DMS114 treated with DMSO at 0.1 percent for 48 hours (cell line): ENCODE measurements around the gene SLFN12L.
"Not testable (repeated sequence)": the region's sequence is repeated elsewhere in the genome, so short reads cannot be mapped to it uniquely, and the experiment has no call there.

Experiments used
- DNase-seq: peaks from one replicate; lab custom pipeline; 2025; ENCODE audit not compliant: unreplicated experiment; lab: John Stamatoyannopoulos, UW

Gene SLFN12L

GRCh38 chr17:35543856-35544255 is 6.4 kb upstream of the SLFN12L start:
- no peak for DNase-seq

GRCh38 chr17:35542990-35543389 is 5.5 kb upstream of the SLFN12L start:
- no peak for DNase-seq

- DNase-seq = no peak
Observed at GRCh38 chr17:35541434-35541833, 4.0 kb upstream of the SLFN12L start.

- DNase-seq = no peak
Observed at GRCh38 chr17:35540589-35541404, 3.3 kb upstream of the SLFN12L start.

GRCh38 chr17:35539659-35540026 is 2.2 kb upstream of the SLFN12L start:
- DNase-seq = no peak

- no peak for DNase-seq
Observed at GRCh38 chr17:35536664-35537171, 760 bp downstream of the SLFN12L start.

GRCh38 chr17:35535406-35535805 is 2.1 kb downstream of the SLFN12L start:
- DNase-seq = not testable (repeated sequence)

- no peak for DNase-seq
Observed at GRCh38 chr17:35534576-35535093, 2.8 kb downstream of the SLFN12L start.

GRCh38 chr17:35531160-35531559 is 6.3 kb downstream of the SLFN12L start:
- no peak for DNase-seq

GRCh38 chr17:35529866-35530265 is 7.6 kb downstream of the SLFN12L start:
- no peak for DNase-seq

- DNase-seq = not testable (repeated sequence)
Observed at GRCh38 chr17:35529326-35529725, 8.2 kb downstream of the SLFN12L start.

GRCh38 chr17:35523296-35523695 is 14.2 kb downstream of the SLFN12L start:
- no peak for DNase-seq

- DNase-seq = not testable (repeated sequence)
Observed at GRCh38 chr17:35521654-35522256, 15.7 kb downstream of the SLFN12L start.

GRCh38 chr17:35521150-35521549 is 16.3 kb downstream of the SLFN12L start:
- no peak for DNase-seq

- no peak for DNase-seq
Observed at GRCh38 chr17:35519906-35520442, 17.5 kb downstream of the SLFN12L start.

- DNase-seq = no peak
Observed at GRCh38 chr17:35519439-35519838, 18.0 kb downstream of the SLFN12L start.

GRCh38 chr17:35518431-35518830 is 19.0 kb downstream of the SLFN12L start:
- not testable (repeated sequence) for DNase-seq

GRCh38 chr17:35515027-35515426 is 22.5 kb downstream of the SLFN12L start:
- no peak for DNase-seq

GRCh38 chr17:35514564-35514963 is 22.9 kb downstream of the SLFN12L start:
- no peak for DNase-seq

GRCh38 chr17:35510052-35510451 is 27.4 kb downstream of the SLFN12L start:
- DNase-seq = no peak

GRCh38 chr17:35507714-35508113 is 29.8 kb downstream of the SLFN12L start:
- DNase-seq = not testable (repeated sequence)

GRCh38 chr17:35499548-35499947 is 37.9 kb downstream of the SLFN12L start:
- no peak for DNase-seq
